Fibroblast of villous mesenchyme (primary cell): Measurements from ENCODE around the gene PRKCE. TPM values are rescaled to one million over a fixed set of nuclear protein-coding genes. Genes with fewer than 3 reads are reported as not detected.

Experiments used
- DNase-seq: peaks from one replicate; pipeline ENCODE4 v3.0.0-alpha.2; 2010; ENCODE audit warnings: low read depth
- H3K4me3 ChIP-seq: 2 replicates; pipeline ENCODE4 v1.5.1; 2011; ENCODE audit warnings: low read depth, mild to moderate bottlenecking, low read length
- total RNA-seq: library from RNA; depleted of rRNA; stranded (reverse); fragments of >200 nt; gene quantifications from 2 replicates; pipeline ENCODE4 v1.2.3, GENCODE V29; 2012
- TF ChIP-seq, protein P1 (sequence below): IDR thresholded peaks from 2 replicates; pipeline ENCODE4 v1.5.1; 2012; ENCODE audit warnings: low read depth, mild to moderate bottlenecking, low read length; ENCODE audit not compliant: insufficient read depth

Gene PRKCE
- total RNA-seq, 1 donor: 27.2 TPM

DNA sequence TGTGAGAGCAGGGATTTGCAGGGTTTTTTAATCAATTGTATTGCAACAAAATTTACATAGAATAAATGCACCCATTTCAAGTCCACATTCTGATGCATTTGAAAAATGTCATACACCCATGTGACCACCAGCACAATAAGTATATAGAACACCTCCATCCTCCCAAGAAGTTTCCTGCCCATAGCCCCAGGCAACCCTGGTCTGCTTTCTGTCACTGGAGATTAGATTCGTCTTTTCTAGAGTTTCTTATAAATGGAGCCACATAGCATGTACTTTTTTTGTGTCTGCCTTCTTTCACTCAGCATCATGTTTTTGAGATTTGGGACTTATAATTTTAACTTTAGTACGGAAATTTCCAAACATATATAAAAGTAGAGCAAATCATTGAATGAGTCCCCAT lies 518.6 kb downstream of the PRKCE start:
- DNase-seq: peak; percentile 51
- TF ChIP-seq, protein P1, sequence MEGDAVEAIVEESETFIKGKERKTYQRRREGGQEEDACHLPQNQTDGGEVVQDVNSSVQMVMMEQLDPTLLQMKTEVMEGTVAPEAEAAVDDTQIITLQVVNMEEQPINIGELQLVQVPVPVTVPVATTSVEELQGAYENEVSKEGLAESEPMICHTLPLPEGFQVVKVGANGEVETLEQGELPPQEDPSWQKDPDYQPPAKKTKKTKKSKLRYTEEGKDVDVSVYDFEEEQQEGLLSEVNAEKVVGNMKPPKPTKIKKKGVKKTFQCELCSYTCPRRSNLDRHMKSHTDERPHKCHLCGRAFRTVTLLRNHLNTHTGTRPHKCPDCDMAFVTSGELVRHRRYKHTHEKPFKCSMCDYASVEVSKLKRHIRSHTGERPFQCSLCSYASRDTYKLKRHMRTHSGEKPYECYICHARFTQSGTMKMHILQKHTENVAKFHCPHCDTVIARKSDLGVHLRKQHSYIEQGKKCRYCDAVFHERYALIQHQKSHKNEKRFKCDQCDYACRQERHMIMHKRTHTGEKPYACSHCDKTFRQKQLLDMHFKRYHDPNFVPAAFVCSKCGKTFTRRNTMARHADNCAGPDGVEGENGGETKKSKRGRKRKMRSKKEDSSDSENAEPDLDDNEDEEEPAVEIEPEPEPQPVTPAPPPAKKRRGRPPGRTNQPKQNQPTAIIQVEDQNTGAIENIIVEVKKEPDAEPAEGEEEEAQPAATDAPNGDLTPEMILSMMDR: no peak
- no peak overlapping the region for H3K4me3 ChIP-seq

DNA sequence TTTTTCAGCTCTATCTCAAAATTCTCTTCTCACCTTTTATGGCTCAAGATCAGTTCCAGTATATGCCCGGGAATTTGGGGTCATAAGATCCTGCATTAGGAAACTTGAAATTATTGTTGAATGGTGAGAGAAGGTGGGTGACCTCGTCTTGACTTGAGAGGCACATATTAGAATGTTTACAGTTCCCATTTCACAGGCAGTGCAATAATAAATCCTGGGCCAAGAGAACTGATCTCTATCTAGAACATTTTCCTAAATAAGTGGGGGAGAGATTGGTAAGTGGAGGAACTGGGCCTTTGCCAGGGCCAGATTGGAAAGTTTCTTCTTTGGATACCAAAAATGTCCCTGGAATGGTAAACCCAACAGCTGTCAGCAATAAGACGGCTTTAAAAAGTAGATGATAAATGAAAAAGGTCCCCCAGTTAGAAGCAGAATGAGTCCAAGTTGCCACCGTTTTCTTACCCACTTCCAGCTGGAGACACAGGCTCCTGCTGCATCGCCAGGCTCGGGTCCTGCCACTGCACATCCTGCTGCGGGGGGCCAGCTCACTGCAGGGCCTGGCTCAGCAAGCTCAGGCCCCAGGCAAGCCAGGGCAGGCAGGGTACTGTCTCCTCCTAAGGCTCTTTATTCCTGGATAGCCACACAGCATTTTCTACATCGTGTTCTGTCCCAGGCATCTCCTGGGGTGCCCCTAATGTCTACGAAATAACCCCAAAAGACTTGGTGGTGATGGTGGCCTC lies 519.3 kb downstream of the PRKCE start:
- TF ChIP-seq, protein P1: no peak
- H3K4me3 ChIP-seq: no peak overlapping the region
- DNase-seq: peak; percentile 81

DNA sequence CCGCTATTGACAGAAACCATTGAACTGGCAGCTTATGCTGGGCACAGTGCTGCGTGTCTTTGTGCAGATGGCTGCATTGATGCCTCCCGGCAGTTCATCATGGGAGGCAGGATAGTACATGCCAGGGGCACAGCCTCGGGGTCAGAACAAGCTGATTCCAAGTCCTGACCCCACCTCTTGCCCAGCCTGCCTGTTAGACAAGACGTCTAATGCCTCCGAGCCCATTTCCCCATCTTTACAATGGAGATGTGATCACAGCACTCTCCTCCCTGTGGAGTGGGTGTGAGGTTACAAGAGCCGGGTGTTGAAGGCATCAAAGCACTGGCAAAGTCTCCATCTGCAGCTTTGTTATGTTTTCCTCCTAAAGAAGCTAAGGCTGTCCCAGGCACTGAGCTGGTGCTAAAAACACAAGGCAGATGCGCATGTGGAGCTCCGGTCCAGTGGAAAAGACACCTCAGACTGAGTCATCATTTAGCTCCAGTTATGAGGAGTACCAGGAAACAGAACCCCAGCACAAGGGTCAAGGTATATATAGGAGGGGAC lies 520.0 kb downstream of the PRKCE start:
- no peak overlapping the region for H3K4me3 ChIP-seq
- TF ChIP-seq, protein P1: no peak
- DNase-seq: peak; percentile 94

DNA sequence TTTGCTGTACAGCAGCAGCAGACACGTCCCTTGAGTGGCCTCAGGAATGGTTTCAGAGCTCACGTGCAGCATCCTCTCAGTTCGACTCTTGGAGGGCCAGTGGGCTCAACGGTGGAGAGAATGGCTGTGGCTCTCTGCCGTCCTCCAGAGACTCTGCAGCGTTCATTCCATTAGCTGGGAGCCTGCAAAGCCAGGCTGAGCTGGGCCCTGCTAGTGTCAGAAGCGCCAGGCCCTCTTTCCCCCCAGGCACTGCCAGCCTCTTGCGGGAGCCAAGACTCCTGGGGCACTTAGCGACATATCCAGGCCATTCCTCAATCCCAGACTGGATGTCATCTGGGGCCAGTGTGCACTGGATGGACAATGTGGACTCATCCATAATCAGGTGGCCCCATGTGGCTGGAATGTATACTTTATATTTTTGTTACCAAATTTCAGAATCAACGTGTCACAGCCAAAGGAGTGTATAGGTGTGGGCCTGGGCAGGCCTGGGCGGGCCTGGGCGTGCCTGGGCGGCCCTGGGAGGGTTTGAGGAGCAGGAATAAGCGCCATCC lies 520.6 kb downstream of the PRKCE start:
- TF ChIP-seq, protein P1: no peak
- no peak overlapping the region for H3K4me3 ChIP-seq
- DNase-seq: no peak

DNA sequence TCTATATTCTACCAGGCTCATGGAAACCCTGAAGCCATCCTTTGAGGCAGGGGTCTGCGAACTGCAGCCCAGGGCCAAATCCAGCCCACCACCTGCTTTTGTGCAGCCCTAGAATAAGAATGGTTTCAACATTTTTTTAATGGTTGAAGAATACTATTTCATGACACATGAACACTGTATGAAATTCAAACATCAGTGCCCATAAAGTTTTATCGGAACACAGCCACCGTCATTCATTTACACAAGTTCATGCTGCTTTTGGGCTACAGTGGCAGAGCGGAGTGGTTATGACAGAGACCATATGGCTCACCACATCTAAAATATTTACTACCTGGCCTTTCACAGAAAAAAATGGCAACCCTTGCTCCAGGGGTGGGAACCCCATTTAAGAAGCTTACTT lies 521.6 kb downstream of the PRKCE start:
- no peak for DNase-seq
- TF ChIP-seq, protein P1: no peak

DNA sequence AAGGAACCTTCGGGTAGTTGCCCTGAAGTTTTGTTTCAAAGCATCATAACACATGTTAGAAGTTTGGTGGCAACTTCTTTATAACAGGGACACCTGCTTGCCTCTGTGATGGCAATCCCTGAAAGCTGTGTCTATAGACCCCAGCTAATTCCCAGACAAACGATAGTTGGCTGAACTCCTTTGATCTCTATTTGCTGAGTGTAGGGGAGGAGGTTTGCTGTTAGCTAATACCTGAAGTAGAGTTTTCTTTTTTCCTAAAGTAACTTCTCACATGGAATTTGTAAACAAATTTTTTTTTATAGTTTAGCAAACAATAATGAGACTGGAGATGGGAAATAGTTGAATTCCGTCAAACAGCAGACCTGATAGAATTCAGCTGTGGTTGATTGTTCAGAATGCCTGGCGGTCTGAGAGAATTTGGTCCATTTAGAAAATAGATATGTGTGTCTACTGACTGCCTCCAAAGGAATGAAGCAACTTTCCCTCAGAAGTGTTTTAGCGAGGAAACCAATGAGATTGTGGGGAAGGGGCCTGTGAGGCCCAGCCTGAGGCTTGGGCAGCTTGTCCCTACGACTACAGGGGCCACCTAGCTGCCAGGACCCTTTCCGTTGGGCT lies 522.3 kb downstream of the PRKCE start:
- TF ChIP-seq, protein P1: no peak
- DNase-seq: no peak
- no peak overlapping the region for H3K4me3 ChIP-seq

More for the DNA sequence above, 521.6 kb downstream of the PRKCE start:
- H3K4me3 ChIP-seq: no peak overlapping the region
